Kidney tubule cell (primary cell): Measurements from ENCODE around the gene PUDP.
"Not testable (repeated sequence)": the region's sequence is repeated elsewhere in the genome, so short reads cannot be mapped to it uniquely, and the experiment has no call there.

Source experiments
- DNase-seq: peaks from one replicate; pipeline ENCODE4 v3.0.0-alpha.2; 2018; ENCODE audit warnings: low spot score

The PUDP gene

GRCh38 chrX:7109838-7110793, 37.8 kb downstream of the PUDP start:
- DNase-seq: no peak

- DNase-seq: peak; percentile 22
These were observed 38.9 kb downstream of the PUDP start for GRCh38 chrX:7109049-7109531.

- no peak for DNase-seq
These were observed 39.9 kb downstream of the PUDP start for GRCh38 chrX:7108030-7108429.

GRCh38 chrX:7106649-7107048, 41.3 kb downstream of the PUDP start:
- DNase-seq: peak; percentile 30

- DNase-seq: no peak
These were observed 45.8 kb downstream of the PUDP start for GRCh38 chrX:7102119-7102518.

GRCh38 chrX:7100022-7100421, 47.9 kb downstream of the PUDP start:
- DNase-seq: no peak

GRCh38 chrX:7095657-7096056, 52.3 kb downstream of the PUDP start:
- not testable (repeated sequence) for DNase-seq

- no peak for DNase-seq
These were observed 54.6 kb downstream of the PUDP start for GRCh38 chrX:7093305-7093704.

GRCh38 chrX:7092543-7092942, 55.4 kb downstream of the PUDP start:
- no peak for DNase-seq

- no peak for DNase-seq
These were observed 56.0 kb downstream of the PUDP start for GRCh38 chrX:7091923-7092322.

GRCh38 chrX:7090641-7091040, 57.3 kb downstream of the PUDP start:
- no peak for DNase-seq

- DNase-seq: peak; percentile 15
These were observed 58.9 kb downstream of the PUDP start for GRCh38 chrX:7088968-7089615.

- peak; percentile 46 for DNase-seq
These were observed 61.6 kb downstream of the PUDP start for GRCh38 chrX:7086384-7086783.

GRCh38 chrX:7085879-7086278, 62.1 kb downstream of the PUDP start:
- DNase-seq: no peak

- no peak for DNase-seq
These were observed 63.1 kb downstream of the PUDP start for GRCh38 chrX:7084841-7085240.

GRCh38 chrX:7083468-7084396, 64.2 kb downstream of the PUDP start:
- DNase-seq: peak; percentile 98

GRCh38 chrX:7083021-7083420, 64.9 kb downstream of the PUDP start:
- no peak for DNase-seq

GRCh38 chrX:7082556-7082955, 65.4 kb downstream of the PUDP start:
- no peak for DNase-seq

- no peak for DNase-seq
These were observed 70.4 kb downstream of the PUDP start for GRCh38 chrX:7077241-7078230.

GRCh38 chrX:7076245-7076661, 71.7 kb downstream of the PUDP start:
- DNase-seq: no peak

- no peak for DNase-seq
These were observed 73.1 kb downstream of the PUDP start for GRCh38 chrX:7074908-7075204.
